WTC11 (cell line): Measurements from ENCODE around the gene IGF2BP1. TPM values are rescaled to one million over a fixed set of nuclear protein-coding genes. Genes with fewer than 3 reads are reported as not detected.
"Not testable (repeated sequence)": the region's sequence is repeated elsewhere in the genome, so short reads cannot be mapped to it uniquely, and the experiment has no call there.

Experiments
- ATAC-seq: fragments of 200-7000 bp; cut with Tn5 transposase; 2 replicates; pipeline ENCODE4 v1.10.0; 2021; ENCODE audit warnings: mild to moderate bottlenecking, moderate library complexity
- CTCF ChIA-PET: fragments of 300-600 bp; sonication (Branson Sonifier 250); formaldehyde crosslinking; loops from one replicate; lab custom pipeline; 2021; ENCODE audit warnings: antibody characterized with exemption; lab: Charles Lee
- POLR2A ChIA-PET: fragments of 350-600 bp; sonication (Branson Sonifier 250); formaldehyde crosslinking; loops from one replicate; lab custom pipeline; 2021; ENCODE audit warnings: antibody characterized with exemption; lab: Charles Lee
- DNase-seq: peaks from one replicate; pipeline ENCODE4 v3.0.0; 2021; ENCODE audit warnings: low spot score
- H3K27ac Mint-ChIP-seq: 2 replicates; pipeline ENCODE4 v1.8.0; 2021; ENCODE audit warnings: mixed read lengths
- H3K27me3 Mint-ChIP-seq: 2 replicates; pipeline ENCODE4 v1.8.0; 2021; ENCODE audit warnings: low read depth, mild to moderate bottlenecking, moderate library complexity, mixed read lengths
- H3K36me3 Mint-ChIP-seq: 2 replicates; pipeline ENCODE4 v1.8.0; 2021; ENCODE audit warnings: mixed read lengths
- H3K4me1 Mint-ChIP-seq: 2 replicates; pipeline ENCODE4 v1.8.0; 2022; ENCODE audit warnings: mixed read lengths
- H3K4me3 Mint-ChIP-seq: 2 replicates; pipeline ENCODE4 v1.8.0; 2021; ENCODE audit warnings: mild to moderate bottlenecking, moderate library complexity, mixed read lengths
- H3K9me3 Mint-ChIP-seq: 2 replicates; pipeline ENCODE4 v1.8.0; 2021; ENCODE audit warnings: mixed read lengths
- CREB1 ChIP-seq: sonication (generic); formaldehyde crosslinking; IDR thresholded peaks from 2 replicates; pipeline ENCODE4 v1.8.0; 2023; ENCODE audit warnings: mild to moderate bottlenecking, missing genetic modification reagents
- ELF4 ChIP-seq: sonication (generic); formaldehyde crosslinking; IDR thresholded peaks from 2 replicates; pipeline ENCODE4 v1.8.1; 2022; ENCODE audit warnings: low read depth, mild to moderate bottlenecking, moderate library complexity, missing genetic modification reagents
- EMX1 ChIP-seq: fragments of 250-450 bp; sonication (Bioruptor Pico); IDR thresholded peaks from 2 replicates; pipeline ENCODE4 v1.8.0; 2021; ENCODE audit warnings: mild to moderate bottlenecking
- FOXJ3 ChIP-seq: sonication (generic); formaldehyde crosslinking; IDR thresholded peaks from 2 replicates; pipeline ENCODE4 v1.9.0; 2021; ENCODE audit warnings: missing genetic modification reagents, mild to moderate bottlenecking, borderline replicate concordance
- GTF2I ChIP-seq: fragments of 250-450 bp; sonication (Bioruptor Pico); conservative IDR thresholded peaks from 2 replicates; pipeline ENCODE4 v1.4.0; 2021; ENCODE audit warnings: mild to moderate bottlenecking
- HMGA2 ChIP-seq: fragments of 250-450 bp; sonication (Bioruptor Pico); IDR thresholded peaks from 2 replicates; pipeline ENCODE4 v1.4.0; 2021; ENCODE audit warnings: mild to moderate bottlenecking, moderate library complexity
- NFATC4 ChIP-seq: fragments of 250-450 bp; sonication (Bioruptor Pico); IDR thresholded peaks from 2 replicates; pipeline ENCODE4 v1.9.0; 2021; ENCODE audit warnings: mild to moderate bottlenecking
- NR1H2 ChIP-seq: sonication (generic); formaldehyde crosslinking; IDR thresholded peaks from 2 replicates; pipeline ENCODE4 v1.9.0; 2021; ENCODE audit warnings: mild to moderate bottlenecking, moderate library complexity, missing genetic modification reagents
- NR3C1 ChIP-seq: sonication (generic); formaldehyde crosslinking; conservative IDR thresholded peaks from 2 replicates; pipeline ENCODE4 v1.8.1; 2023; ENCODE audit warnings: low read depth, mild to moderate bottlenecking, missing genetic modification reagents
- PRRX2 ChIP-seq: fragments of 250-450 bp; sonication (Bioruptor Pico); IDR thresholded peaks from 2 replicates; pipeline ENCODE4 v1.8.0; 2021; ENCODE audit warnings: mild to moderate bottlenecking
- RORB ChIP-seq: fragments of 250-450 bp; sonication (Bioruptor Pico); IDR thresholded peaks from 2 replicates; pipeline ENCODE4 v1.9.0; 2021; ENCODE audit warnings: mild to moderate bottlenecking
- SMAD3 ChIP-seq: sonication (generic); formaldehyde crosslinking; IDR thresholded peaks from 2 replicates; pipeline ENCODE4 v1.8.0; 2022; ENCODE audit warnings: missing genetic modification reagents, mild to moderate bottlenecking, borderline replicate concordance
- SP1 ChIP-seq: sonication (generic); formaldehyde crosslinking; conservative IDR thresholded peaks from 2 replicates; pipeline ENCODE4 v1.8.1; 2022; ENCODE audit warnings: missing genetic modification reagents
- TEAD1 ChIP-seq: sonication (generic); formaldehyde crosslinking; IDR thresholded peaks from 2 replicates; pipeline ENCODE4 v1.8.0; 2022; ENCODE audit warnings: mild to moderate bottlenecking, missing genetic modification reagents
- TP53 ChIP-seq: sonication (generic); formaldehyde crosslinking; IDR thresholded peaks from 2 replicates; pipeline ENCODE4 v1.8.1; 2023; ENCODE audit warnings: mild to moderate bottlenecking, missing genetic modification reagents
- ZBTB21 ChIP-seq: sonication (generic); formaldehyde crosslinking; IDR thresholded peaks from 2 replicates; pipeline ENCODE4 v1.8.1; 2023; ENCODE audit warnings: mild to moderate bottlenecking, missing genetic modification reagents, borderline replicate concordance
- total RNA-seq: library from RNA; stranded (reverse); gene quantifications from 3 replicates; pipeline ENCODE4 v1.2.3, GENCODE V29; 2021
- TF ChIP-seq, protein P1 (sequence below): fragments of 250-450 bp; sonication (Bioruptor Pico); IDR thresholded peaks from 2 replicates; pipeline ENCODE4 v1.9.0; 2021; ENCODE audit warnings: mild to moderate bottlenecking, borderline replicate concordance
- TF ChIP-seq, protein P2 (sequence below): sonication (generic); formaldehyde crosslinking; IDR thresholded peaks from 2 replicates; pipeline ENCODE4 v1.8.1; 2022; ENCODE audit warnings: mild to moderate bottlenecking, missing genetic modification reagents, moderate library complexity, borderline replicate concordance
- TF ChIP-seq, protein P3 (sequence below): sonication (generic); formaldehyde crosslinking; IDR thresholded peaks from 2 replicates; pipeline ENCODE4 v1.8.1; 2023; ENCODE audit warnings: mild to moderate bottlenecking, missing genetic modification reagents, moderate library complexity
- TF ChIP-seq, protein P4 (sequence below): sonication (generic); formaldehyde crosslinking; IDR thresholded peaks from 2 replicates; pipeline ENCODE4 v1.8.0; 2022; ENCODE audit warnings: mild to moderate bottlenecking, missing genetic modification reagents

Gene IGF2BP1
- total RNA-seq, 1 experiment from 2014 or later, result 392 TPM

- Mint-ChIP-seq H3K27ac (no peak overlapping the region), H3K4me1 (peaks cover 15% of the 10 kb centered on the region)
- POLR2A ChIA-PET, result no interaction called here
These were observed 85.0 kb downstream of the IGF2BP1 start for GRCh38 chr17:49082231-49082630.

GRCh38 chr17:49085046-49085445, 87.9 kb downstream of the IGF2BP1 start:
- H3K4me3 Mint-ChIP-seq, H3K27ac Mint-ChIP-seq, H3K36me3 Mint-ChIP-seq, POLR2A ChIA-PET, H3K27me3 Mint-ChIP-seq, CTCF ChIA-PET, H3K9me3 Mint-ChIP-seq, DNase-seq, ATAC-seq: not testable (repeated sequence)
- H3K4me1 Mint-ChIP-seq, result peaks cover 20% of the 10 kb centered on the region

More at GRCh38 chr17:49082231-49082630, 85.0 kb downstream of the IGF2BP1 start:
- ATAC-seq (no peak), DNase-seq (no peak)
- Mint-ChIP-seq H3K4me3 (no peak overlapping the region), H3K27me3 (no peaks in the 10 kb centered on the region; the same call in 1 of the 2 replicates), H3K36me3 (no peaks in the 10 kb centered on the region), H3K9me3 (peaks cover 8% of the 10 kb centered on the region)
- CTCF ChIA-PET, result no interaction called here
- TF ChIP-seq CREB1 (CRISPR knock-in tag) (no peak), ELF4 (CRISPR knock-in tag) (no peak), PRRX2 (CRISPR knock-in tag) (no peak), TEAD1 (CRISPR knock-in tag) (no peak), HMGA2 (no peak), TP53 (CRISPR knock-in tag) (no peak), SMAD3 (CRISPR knock-in tag) (no peak), SP1 (CRISPR knock-in tag) (no peak), NR1H2 (CRISPR knock-in tag) (no peak), ZBTB21 (CRISPR knock-in tag) (no peak), GTF2I (CRISPR knock-in tag) (no peak), FOXJ3 (no peak), EMX1 (CRISPR knock-in tag) (no peak), NR3C1 (CRISPR knock-in tag) (no peak), RORB (no peak), NFATC4 (CRISPR knock-in tag) (no peak)
- TF ChIP-seq, protein P1, sequence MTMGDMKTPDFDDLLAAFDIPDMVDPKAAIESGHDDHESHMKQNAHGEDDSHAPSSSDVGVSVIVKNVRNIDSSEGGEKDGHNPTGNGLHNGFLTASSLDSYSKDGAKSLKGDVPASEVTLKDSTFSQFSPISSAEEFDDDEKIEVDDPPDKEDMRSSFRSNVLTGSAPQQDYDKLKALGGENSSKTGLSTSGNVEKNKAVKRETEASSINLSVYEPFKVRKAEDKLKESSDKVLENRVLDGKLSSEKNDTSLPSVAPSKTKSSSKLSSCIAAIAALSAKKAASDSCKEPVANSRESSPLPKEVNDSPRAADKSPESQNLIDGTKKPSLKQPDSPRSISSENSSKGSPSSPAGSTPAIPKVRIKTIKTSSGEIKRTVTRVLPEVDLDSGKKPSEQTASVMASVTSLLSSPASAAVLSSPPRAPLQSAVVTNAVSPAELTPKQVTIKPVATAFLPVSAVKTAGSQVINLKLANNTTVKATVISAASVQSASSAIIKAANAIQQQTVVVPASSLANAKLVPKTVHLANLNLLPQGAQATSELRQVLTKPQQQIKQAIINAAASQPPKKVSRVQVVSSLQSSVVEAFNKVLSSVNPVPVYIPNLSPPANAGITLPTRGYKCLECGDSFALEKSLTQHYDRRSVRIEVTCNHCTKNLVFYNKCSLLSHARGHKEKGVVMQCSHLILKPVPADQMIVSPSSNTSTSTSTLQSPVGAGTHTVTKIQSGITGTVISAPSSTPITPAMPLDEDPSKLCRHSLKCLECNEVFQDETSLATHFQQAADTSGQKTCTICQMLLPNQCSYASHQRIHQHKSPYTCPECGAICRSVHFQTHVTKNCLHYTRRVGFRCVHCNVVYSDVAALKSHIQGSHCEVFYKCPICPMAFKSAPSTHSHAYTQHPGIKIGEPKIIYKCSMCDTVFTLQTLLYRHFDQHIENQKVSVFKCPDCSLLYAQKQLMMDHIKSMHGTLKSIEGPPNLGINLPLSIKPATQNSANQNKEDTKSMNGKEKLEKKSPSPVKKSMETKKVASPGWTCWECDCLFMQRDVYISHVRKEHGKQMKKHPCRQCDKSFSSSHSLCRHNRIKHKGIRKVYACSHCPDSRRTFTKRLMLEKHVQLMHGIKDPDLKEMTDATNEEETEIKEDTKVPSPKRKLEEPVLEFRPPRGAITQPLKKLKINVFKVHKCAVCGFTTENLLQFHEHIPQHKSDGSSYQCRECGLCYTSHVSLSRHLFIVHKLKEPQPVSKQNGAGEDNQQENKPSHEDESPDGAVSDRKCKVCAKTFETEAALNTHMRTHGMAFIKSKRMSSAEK (CRISPR knock-in tag), result no peak
- TF ChIP-seq, protein P2, sequence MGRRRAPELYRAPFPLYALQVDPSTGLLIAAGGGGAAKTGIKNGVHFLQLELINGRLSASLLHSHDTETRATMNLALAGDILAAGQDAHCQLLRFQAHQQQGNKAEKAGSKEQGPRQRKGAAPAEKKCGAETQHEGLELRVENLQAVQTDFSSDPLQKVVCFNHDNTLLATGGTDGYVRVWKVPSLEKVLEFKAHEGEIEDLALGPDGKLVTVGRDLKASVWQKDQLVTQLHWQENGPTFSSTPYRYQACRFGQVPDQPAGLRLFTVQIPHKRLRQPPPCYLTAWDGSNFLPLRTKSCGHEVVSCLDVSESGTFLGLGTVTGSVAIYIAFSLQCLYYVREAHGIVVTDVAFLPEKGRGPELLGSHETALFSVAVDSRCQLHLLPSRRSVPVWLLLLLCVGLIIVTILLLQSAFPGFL (CRISPR knock-in tag), result no peak
- TF ChIP-seq, protein P3, sequence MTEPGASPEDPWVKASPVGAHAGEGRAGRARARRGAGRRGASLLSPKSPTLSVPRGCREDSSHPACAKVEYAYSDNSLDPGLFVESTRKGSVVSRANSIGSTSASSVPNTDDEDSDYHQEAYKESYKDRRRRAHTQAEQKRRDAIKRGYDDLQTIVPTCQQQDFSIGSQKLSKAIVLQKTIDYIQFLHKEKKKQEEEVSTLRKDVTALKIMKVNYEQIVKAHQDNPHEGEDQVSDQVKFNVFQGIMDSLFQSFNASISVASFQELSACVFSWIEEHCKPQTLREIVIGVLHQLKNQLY (CRISPR knock-in tag), result no peak
- TF ChIP-seq, protein P4, sequence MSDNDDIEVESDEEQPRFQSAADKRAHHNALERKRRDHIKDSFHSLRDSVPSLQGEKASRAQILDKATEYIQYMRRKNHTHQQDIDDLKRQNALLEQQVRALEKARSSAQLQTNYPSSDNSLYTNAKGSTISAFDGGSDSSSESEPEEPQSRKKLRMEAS (CRISPR knock-in tag), result no peak
